GM19438 (cell line): ENCODE measurements around the gene CAPN12.

Source experiments
- ATAC-seq: cut with Tn5 transposase; IDR thresholded peaks from one replicate; pipeline ENCODE4 v1.9.1; 2021; ENCODE audit warnings: low read depth; ENCODE audit not compliant: unreplicated experiment

The CAPN12 gene

DNA sequence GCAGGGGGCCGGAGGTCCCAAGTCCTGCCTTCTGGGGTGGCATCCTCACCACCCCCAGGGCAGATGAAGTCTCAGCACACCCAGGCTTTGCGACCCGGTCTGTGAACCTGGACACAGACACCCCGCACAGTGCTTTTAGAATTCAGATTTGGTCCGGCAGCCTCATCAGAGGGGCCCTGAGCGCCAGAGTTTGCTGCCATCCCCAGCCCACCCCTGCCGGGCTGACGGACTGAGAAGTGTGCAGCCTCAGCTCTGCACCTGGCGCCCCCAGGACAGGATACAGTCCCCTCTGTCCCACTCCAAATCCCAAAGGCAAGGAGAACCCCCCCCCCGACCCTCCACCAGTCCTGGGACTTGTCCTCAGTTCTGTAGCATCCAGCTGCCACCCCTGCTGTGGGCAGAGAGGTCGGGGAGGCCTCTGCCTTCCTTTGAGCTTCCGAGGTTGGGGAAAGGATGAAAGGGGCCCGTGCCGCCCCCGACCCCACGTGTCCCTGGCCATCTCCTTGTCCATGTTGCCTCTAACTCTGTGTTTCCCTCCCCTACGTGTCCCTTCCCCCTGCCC is 16.9 kb downstream of the CAPN12 start:
- ATAC-seq: no peak

DNA sequence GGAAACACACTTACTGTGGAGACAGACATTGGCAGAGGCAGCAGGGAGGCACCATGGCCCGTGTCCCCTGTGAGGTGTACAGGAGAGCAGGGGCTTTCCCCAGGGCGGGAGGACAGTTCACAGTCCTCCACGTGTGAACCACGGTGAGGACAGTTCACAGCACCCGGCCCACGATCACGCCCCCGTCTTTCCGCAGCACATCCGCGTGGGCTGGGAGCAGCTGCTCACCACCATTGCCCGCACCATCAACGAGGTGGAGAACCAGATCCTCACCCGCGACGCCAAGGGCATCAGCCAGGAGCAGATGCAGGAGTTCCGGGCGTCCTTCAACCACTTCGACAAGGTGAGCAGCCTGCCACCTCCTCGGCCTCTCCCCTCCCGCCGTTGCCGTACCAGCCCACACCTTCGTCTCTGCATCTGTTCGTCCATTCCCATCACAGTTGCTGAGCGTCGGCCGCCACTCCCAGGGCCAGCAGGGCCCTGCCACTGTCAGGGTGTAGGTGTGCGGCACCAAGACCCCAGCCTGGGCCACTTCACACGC is 17.4 kb downstream of the CAPN12 start:
- ATAC-seq: no peak

DNA sequence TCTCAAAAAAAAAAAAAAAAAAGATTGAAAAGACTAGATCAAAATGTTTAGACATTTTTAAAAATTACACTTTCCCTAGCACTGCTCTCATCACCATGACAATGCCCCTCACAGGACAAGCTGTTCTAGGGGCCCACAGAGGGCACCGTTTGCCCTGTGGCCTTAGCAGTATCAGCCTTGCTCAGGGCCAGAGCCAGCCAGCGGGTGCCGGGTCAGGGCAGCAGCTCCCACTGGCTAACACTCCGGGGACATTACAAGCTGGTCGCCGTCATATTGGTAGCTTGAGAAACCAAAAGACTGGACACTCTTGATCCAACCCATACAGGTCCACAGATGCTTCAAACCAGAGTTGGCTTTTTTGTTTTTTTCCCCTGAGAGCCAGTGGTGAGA is 18.0 kb downstream of the CAPN12 start:
- ATAC-seq: no peak

- ATAC-seq: no peak
These were observed 18.6 kb downstream of the CAPN12 start for GRCh38 chr19:38725469-38726283.

DNA sequence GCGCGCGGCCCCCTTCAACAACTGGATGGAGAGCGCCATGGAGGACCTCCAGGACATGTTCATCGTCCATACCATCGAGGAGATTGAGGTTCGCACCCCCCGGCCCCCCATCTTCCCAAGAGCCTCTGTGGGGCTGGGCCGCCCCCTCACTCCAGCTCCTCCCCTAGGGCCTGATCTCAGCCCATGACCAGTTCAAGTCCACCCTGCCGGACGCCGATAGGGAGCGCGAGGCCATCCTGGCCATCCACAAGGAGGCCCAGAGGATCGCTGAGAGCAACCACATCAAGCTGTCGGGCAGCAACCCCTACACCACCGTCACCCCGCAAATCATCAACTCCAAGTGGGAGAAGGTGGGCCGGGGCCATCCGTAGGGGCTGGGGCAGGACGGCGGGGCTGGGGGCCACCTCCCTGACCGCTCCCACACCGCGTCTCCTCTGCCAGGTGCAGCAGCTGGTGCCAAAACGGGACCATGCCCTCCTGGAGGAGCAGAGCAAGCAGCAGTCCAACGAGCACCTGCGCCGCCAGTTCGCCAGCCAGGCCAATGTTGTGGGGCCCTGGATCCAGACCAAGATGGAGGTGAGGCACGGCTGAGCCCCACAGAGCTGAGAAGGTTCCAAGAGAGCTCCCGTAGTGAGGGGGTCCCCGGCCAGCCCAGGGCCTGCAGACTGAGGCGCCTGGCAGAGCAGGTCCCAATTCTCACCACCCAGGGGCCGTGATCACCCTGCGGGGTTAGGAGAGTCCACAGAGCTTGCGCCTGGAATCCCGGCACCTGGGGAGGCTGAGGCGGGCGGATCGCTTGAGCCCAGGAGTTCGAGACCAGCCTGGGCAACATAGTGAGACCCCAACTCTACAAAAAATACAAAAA is 20.1 kb downstream of the CAPN12 start:
- ATAC-seq: no peak

- ATAC-seq: no peak
These were observed 20.7 kb downstream of the CAPN12 start for GRCh38 chr19:38723606-38723965.

DNA sequence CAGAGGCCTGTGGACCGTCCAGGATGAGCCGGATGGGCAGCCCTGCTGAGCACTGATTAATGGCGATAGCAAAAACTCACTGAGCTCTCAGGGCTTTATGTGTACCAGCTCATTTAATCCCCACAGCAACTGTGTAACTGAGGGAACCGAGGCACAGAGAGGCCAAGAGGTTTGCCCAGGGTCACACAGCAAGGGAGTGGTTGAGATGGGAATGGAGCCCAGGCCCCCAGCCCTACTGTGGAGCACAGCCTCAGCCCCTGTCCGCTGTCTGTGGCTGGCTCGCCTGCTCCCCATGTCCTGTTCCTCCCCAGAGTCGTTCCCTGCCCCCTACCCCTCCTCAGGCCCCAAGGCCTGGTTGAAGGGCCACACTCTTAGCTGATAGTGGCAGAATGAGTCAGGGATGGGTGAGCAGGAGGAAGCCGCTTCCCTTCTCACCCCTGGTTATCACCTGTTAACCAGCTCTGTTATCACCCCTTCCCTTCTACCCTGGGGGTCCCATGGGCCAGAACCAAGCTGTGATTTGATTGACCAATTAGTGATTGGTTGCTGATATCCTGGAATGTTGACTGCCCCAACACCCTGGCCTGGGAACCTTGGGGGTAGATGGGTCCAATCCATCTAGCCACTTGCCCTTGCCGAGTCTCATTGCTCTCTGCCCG is 21.2 kb downstream of the CAPN12 start:
- no peak for ATAC-seq

DNA sequence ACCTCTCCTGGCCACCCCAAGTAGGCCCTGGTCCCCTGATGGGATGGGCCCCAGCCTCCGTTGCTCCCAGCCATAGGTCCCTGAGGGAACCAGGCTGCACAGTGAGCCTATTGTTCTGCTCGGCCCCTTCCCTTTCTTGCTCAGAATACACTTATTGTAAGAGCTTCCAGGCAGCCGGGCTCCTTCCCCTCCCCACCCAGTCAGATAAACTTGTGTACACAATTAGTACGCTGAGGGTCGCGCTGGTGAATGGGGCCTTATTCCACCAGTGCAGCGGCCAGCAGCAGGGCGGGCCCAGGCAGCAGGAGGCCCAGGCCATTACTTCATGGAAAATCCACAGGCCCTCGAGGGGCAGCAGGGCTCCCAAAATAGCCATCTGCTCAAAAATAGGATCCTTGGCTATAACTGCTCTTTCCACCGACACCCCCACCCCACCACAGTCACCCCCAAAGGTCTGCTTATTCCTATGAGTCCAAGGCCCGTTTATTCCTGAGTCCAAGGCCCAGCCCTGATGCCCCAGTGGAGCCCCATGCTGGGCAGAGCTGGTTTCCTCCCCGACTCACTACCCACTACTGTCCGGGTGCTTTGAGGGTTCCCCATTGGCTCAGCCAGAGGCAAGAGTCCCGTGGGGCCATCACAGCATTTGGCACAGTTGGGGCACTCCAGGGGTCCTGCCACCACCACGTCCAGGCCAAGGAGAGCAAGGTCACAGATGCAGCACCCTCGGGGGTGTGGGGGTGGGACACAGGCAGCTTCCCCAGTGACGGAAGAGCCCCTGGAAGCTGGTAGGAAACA is 22.1 kb downstream of the CAPN12 start:
- ATAC-seq: no peak

DNA sequence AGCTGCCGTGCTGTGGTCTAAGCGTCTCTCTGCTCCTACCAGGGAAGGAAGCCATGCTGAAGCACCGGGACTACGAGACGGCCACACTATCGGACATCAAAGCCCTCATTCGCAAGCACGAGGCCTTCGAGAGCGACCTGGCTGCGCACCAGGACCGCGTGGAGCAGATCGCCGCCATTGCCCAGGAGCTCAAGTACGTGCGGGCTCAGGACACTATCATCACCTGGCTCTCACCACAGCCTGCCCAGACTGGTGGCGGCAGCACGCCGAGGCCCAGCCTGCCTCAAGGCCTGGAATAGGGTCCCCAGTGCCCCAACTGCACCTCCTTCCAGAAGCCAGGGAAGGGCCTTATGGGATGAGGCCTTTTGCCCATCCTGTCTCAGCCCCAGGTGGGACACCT is 22.8 kb downstream of the CAPN12 start:
- no peak for ATAC-seq

DNA sequence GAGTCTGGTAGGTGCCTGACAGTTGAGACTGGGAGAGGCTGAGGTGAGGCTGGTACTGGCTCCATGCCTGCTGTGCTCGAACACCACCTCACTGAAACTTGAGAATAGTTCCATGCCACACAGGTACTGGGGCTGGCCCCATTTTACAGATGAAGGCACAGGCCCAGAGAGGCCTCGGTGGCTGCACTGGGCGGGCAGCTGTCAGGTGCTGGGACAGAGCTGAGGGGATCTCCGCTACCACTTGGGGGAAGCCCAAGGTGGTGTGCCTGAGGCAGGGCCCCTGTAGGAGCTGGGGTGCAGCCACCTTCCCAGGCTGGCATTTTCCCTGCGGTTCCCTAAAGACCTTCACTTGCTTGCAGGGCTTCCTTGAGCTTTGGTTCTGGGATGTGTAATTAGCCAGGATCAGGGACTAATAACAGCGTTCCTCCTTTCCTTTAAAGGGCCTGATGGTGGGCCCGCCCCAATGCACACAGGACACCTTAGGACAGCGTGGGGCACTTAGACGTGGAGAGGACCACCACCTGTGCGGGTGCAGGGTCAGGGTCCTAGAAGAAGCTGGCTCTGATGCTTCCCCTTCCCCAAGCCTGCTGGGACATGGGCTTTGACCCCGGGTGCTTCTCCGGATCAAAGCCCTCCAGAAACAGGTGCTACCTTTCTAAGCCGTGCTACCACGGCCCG is 23.6 kb downstream of the CAPN12 start:
- no peak for ATAC-seq

DNA sequence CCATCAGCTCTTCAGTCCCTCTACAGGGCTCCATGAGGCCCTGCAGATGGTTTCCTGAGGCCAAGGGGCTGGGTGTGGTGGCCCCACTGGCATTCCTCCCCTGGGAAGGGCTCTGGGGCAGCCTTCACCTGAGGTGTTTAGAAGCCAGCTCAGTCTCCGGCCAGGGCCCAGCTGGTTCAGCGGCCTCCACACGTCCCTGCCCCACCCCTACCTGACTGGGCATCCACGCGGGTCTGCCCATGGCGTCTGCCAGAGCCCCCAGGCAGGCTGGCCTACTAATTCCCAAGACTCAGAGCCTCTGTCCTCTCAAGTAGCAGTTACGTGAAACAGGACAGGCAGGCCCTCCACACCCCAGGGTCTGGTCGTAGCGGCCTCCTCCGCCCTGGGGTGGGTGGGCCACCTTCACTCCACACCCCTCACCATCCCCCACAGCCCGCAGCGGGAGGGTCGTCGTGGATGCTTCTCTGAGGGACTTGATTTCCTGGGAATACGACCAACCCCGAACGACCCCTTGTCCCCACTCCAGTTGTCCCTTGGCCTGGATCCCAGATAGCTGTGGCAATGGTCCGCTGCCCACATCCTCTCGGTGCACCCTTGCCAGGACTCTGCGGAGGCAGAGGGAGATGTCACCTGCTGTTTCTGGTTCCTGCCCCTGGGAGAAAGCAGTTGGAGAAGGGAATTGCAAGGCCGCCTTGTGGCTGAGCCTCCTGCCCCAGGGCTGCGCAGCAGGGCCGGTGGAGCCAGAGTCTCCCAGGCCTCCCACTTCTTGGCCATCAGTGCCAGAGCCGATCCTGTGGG is 24.3 kb downstream of the CAPN12 start:
- ATAC-seq: no peak

GRCh38 chr19:38718747-38719543 is 25.3 kb downstream of the CAPN12 start:
- ATAC-seq: no peak

DNA sequence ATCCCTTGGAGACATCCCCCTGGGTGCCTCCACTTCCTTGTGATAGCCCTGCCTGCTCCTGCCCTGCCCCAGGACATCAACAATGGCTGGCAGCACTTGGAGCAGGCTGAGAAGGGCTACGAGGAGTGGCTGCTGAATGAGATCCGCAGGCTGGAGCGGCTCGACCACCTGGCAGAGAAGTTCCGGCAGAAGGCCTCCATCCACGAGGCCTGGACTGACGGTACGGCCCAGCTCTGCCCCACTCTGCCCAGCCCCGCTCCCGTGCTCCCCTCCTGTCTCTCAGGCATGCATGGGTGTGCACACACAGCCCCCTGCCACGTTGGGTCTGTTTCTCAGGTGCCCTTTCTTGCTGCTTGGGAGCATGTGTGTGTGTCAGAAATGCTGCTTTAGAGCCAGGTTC is 26.4 kb downstream of the CAPN12 start:
- ATAC-seq: no peak

DNA sequence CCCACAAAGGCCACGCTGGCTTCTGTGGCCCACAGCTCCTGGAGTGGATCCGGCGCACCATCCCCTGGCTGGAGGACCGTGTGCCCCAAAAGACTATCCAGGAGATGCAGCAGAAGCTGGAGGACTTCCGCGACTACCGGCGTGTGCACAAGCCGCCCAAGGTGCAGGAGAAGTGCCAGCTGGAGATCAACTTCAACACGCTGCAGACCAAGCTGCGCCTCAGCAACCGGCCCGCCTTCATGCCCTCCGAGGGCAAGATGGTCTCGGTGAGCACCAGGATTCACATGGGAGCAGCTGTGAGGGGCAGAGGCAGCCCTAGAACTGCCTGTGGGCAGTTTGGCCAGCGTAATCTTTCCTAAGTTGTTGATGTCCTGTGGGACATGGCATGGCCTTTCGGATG is 27.2 kb downstream of the CAPN12 start:
- ATAC-seq: no peak

GRCh38 chr19:38715555-38715954 is 28.7 kb downstream of the CAPN12 start:
- ATAC-seq: no peak

- ATAC-seq: no peak
These were observed 29.9 kb downstream of the CAPN12 start for GRCh38 chr19:38714354-38714778.

DNA sequence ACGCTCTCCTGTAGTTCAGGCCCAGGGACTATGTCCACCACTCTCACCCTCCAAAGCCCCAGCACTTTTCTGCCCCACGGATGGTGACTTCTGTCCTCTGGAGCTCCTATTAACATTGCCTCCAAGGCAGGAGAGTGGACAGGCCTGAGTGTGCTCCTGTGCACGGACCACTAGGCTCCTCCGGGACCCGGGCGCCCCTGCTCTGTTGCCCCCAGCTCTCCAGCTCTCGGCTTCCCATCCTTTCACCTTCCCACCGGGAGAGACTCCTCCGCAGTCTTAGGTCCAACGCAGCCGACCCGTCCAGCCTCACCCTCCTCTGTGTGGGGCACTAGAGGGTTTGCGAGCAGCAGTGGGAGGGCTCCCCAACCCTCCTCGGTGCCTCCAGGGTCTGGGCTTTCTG is 30.4 kb downstream of the CAPN12 start:
- ATAC-seq: no peak

- no peak for ATAC-seq
These were observed 31.0 kb downstream of the CAPN12 start for GRCh38 chr19:38713227-38713649.
